ENCODE results near the gene TNRC18.

GRCh38 chr7:5278766-5279165, 144.9 kb downstream of the TNRC18 start:
- TF ChIP-seq GTF2F1 (IDR thresholded peaks at IDR 0.05; ENCODE audit: borderline replicate concordance, low read depth, low read length) (no peak), POLR2A (IDR thresholded peaks at IDR 0.05; ENCODE audit: control extremely low read depth in 1 of 2, low read depth in 2 of 2, low read length in 2 of 2) (no peak), MAFK (IDR thresholded peaks at IDR 0.05; ENCODE audit: low read depth, low read length) (no peak), CHD1 (IDR thresholded peaks at IDR 0.05; ENCODE audit: low read depth, low read length) (no peak), CREB1 (IDR thresholded peaks at IDR 0.05) (no peak), TEAD4 (IDR thresholded peaks at IDR 0.05; ENCODE audit: low read depth, low read length) (no peak), SUZ12 (IDR thresholded peaks at IDR 0.05; ENCODE audit: low read length) (no peak), POU5F1 (IDR thresholded peaks at IDR 0.05; ENCODE audit: low read depth, low read length) (no peak), CTCF (IDR thresholded peaks at IDR 0.05; ENCODE audit: control extremely low read depth in 1 of 3, insufficient read depth in 1 of 3, low read depth in 1 of 3, low read length in 3 of 3) (no peak), SIN3A (conservative IDR thresholded peaks at IDR 0.05 in 1 of 2, IDR thresholded peaks at IDR 0.05 in 1 of 2; ENCODE audit: low read depth in 1 of 2, low read length in 2 of 2) (no peak), FOSL1 (IDR thresholded peaks at IDR 0.05; ENCODE audit: insufficient read depth, low read depth, low read length) (no peak), EZH2 (IDR thresholded peaks at IDR 0.05; ENCODE audit: low read depth, low read length, severe bottlenecking) (no peak), POLR2AphosphoS5 (IDR thresholded peaks at IDR 0.05; ENCODE audit: low read depth, low read length) (no peak), HDAC6 (IDR thresholded peaks at IDR 0.05; ENCODE audit: low read depth, low read length) (no peak)
